ENCODE results near the gene PLAAT2. TPM values are rescaled to one million over a fixed set of nuclear protein-coding genes. Genes with fewer than 3 reads are reported as not detected.
A peak's percentile ranks its signal among the peaks of the same experiment; 100 is the strongest.

Gene PLAAT2
- total RNA-seq, 3 donors from 2014 or later, result 44.3 to 238 (median 62.8) TPM

DNA sequence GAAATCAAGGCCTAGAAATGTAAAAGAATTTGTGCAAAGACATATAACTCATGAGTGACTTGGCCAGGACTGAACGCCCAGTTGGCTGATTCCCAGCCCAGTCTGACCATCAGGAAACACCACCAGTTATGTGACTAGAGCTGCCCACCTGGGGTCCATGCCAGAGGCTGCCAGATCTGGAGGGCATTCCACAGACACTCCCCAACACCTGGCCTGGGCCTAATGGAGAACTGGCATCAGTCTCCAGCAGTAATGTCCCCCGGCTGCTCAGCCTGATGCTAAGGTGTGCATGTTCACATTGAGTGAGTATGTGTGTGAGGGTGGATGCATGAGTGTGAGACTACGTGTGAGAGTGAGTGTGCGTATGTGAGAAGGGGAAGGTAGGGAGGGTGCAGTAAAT is 35.4 kb upstream of the PLAAT2 start:
- ATAC-seq, result no peak
- peaks cover 4% of the 10 kb centered on the region for H3K4me1 ChIP-seq (ENCODE audit: low read depth)
- TF ChIP-seq, protein P1, sequence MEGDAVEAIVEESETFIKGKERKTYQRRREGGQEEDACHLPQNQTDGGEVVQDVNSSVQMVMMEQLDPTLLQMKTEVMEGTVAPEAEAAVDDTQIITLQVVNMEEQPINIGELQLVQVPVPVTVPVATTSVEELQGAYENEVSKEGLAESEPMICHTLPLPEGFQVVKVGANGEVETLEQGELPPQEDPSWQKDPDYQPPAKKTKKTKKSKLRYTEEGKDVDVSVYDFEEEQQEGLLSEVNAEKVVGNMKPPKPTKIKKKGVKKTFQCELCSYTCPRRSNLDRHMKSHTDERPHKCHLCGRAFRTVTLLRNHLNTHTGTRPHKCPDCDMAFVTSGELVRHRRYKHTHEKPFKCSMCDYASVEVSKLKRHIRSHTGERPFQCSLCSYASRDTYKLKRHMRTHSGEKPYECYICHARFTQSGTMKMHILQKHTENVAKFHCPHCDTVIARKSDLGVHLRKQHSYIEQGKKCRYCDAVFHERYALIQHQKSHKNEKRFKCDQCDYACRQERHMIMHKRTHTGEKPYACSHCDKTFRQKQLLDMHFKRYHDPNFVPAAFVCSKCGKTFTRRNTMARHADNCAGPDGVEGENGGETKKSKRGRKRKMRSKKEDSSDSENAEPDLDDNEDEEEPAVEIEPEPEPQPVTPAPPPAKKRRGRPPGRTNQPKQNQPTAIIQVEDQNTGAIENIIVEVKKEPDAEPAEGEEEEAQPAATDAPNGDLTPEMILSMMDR (IDR thresholded peaks at IDR 0.05), result no peak
- no peaks in the 10 kb centered on the region for H3K9me3 ChIP-seq
- intact Hi-C loops (cut with DNase I, micrococcal nuclease), result no loop called here
- DNase-seq, result no peak
- H3K4me3 ChIP-seq, result no peak overlapping the region
- H3K36me3 ChIP-seq (ENCODE audit: low read depth), result no peaks in the 10 kb centered on the region

DNA sequence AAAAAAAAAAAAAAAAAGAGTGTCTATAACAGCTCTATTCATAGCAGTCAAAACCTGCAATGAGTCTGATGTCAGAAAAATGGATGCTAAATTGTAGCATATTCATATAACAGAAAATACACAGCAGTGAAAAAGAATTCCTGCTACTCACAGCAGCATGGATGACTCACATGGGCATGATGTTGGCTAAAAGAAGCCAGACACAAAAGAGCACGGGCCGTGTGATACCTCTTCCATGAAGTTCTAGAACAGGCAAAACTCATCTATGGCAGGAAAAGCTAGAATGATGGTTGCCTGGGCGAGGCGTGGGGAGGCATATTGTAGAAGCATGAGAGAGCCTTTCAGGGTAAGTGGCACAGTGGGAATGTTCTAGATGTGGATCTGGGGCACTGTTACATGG is 32.1 kb upstream of the PLAAT2 start:
- intact Hi-C loops (cut with DNase I, micrococcal nuclease), result no loop called here
- ATAC-seq, result no peak
- DNase-seq, result no peak
- Histone ChIP-seq H3K9me3 (no peaks in the 10 kb centered on the region), H3K36me3 (ENCODE audit: low read depth) (no peaks in the 10 kb centered on the region), H3K4me3 (no peak overlapping the region), H3K4me1 (ENCODE audit: low read depth) (no peaks in the 10 kb centered on the region)
- TF ChIP-seq, protein P1 (IDR thresholded peaks at IDR 0.05), result no peak

DNA sequence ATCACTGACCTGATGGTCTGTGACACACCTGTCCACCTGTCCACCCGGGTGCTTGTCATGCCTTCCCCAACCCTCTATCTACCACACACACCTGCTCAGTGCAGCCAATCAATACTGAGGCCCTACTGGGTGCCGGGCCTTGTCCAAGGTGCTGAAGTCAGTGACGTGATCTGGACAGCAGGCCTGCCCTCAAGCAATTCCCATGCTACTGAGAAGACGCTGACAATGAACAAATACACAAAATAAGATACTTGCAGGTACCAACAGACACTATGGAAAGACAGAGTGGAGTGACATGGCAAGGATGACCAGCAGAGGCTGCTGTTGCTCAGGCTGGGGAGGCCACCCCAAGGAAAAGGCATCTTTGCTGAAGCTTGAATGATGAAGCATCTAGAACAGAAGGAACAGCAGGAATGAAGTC is 29.8 kb upstream of the PLAAT2 start:
- TF ChIP-seq, protein P1 (IDR thresholded peaks at IDR 0.05), result peak; percentile 38
- Histone ChIP-seq H3K4me1 (ENCODE audit: low read depth) (no peaks in the 10 kb centered on the region), H3K4me3 (no peak overlapping the region), H3K9me3 (no peaks in the 10 kb centered on the region), H3K36me3 (ENCODE audit: low read depth) (no peaks in the 10 kb centered on the region)
- intact Hi-C loops (cut with DNase I, micrococcal nuclease), result no loop called here
- DNase-seq (peak in 2 of 3 donors; percentile 44 to 46), ATAC-seq (peak; percentile 71)

DNA sequence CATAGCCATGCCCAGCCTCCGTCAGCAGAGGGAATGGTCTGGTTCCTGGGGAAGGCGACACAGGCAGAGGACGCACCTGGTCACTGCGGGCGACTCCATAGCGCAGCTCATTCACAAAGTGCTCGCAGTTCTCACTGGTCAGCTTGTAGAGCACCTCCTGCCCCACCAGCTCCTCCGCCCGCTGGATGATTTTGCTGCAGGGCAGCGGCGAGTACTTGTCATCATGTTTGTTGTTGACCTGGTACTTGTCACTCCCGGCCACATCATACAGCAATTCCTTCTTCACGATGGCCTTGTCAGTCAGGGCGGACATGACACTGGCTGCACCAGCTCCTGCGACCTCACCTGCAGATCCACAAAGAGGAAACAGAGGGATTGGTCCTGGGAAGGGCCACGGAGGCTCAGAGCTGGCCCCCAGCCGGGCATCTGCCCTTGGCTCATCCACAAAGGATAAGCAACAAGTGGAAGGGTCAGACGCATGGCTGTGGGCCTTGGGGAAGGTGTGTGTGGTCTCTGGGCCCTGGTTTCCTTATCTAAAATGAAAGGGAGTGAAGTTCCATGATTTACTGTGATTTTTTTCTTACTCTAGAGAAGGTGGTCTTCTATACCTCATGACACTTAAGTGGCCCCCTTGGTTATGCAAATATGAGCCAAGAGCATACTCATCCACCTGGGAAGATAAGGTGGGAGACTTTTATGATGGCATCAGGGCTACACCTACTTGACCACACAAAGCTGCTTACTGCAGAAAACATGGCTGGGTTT is 27.0 kb upstream of the PLAAT2 start:
- H3K9me3 ChIP-seq, result no peaks in the 10 kb centered on the region
- no peaks in the 10 kb centered on the region for H3K4me1 ChIP-seq (ENCODE audit: low read depth)
- no peak overlapping the region for H3K4me3 ChIP-seq
- TF ChIP-seq, protein P1 (IDR thresholded peaks at IDR 0.05), result no peak
- no peaks in the 10 kb centered on the region for H3K36me3 ChIP-seq (ENCODE audit: low read depth)
- intact Hi-C loops (cut with DNase I, micrococcal nuclease), result no loop called here
- ATAC-seq (no peak), DNase-seq (no peak)

DNA sequence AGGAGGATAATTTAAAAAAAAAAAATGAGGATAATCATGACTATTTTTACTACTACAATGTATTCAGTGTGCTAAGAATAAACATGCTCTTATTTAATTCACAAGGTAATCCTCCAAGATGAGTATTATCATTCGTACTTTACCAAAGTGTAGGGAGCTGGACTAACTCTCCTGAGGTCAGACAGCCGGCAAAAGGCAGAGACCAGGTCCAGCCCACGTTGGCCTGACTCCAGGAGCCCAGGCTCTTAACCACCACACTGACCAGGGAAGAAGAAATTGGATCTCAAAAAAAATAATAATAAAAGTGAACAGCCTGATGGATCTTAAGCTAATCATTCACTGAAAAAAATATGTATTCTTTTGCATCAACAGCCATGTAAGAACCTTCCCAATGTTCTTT is 25.8 kb upstream of the PLAAT2 start:
- no peak for ATAC-seq
- H3K4me1 ChIP-seq (ENCODE audit: low read depth), result no peaks in the 10 kb centered on the region
- no peak for DNase-seq
- no peaks in the 10 kb centered on the region for H3K36me3 ChIP-seq (ENCODE audit: low read depth)
- TF ChIP-seq, protein P1 (IDR thresholded peaks at IDR 0.05), result no peak
- H3K4me3 ChIP-seq, result no peak overlapping the region
- intact Hi-C loops (cut with DNase I, micrococcal nuclease), result no loop called here
- no peaks in the 10 kb centered on the region for H3K9me3 ChIP-seq
